GM12878 (cell line): ENCODE data around the gene TMC2. TPM values are rescaled to one million over a fixed set of nuclear protein-coding genes. Genes with fewer than 3 reads are reported as not detected.

Experiments used
- ATAC-seq: fragments of 200-7000 bp; cut with Tn5 transposase; 3 replicates; pipeline ENCODE4 v1.9.1; 2020; ENCODE audit warnings: mild to moderate bottlenecking, moderate library complexity
- BruUV-seq: library from RNA; stranded (reverse); fragments of 400-500 nt; replicated peaks from 2 replicates; lab custom pipeline; 2021; lab: Mats Ljungman, UMichigan
- CTCF ChIA-PET: fragments of 300-600 bp; sonication (Branson Sonifier 250); formaldehyde crosslinking; extraction: SDS; loops from one replicate; lab custom pipeline; 2021; ENCODE audit warnings: inconsistent platforms; lab: Yijun Ruan, JAX
- POLR2A ChIA-PET: fragments of 350-600 bp; formaldehyde crosslinking; extraction: SDS; loops from one replicate; lab custom pipeline; 2021; ENCODE audit warnings: inconsistent platforms; lab: Charles Lee
- RAD21 ChIA-PET: fragments of 300-600 bp; sonication (Branson Sonifier 250); formaldehyde crosslinking; loops from one replicate; lab custom pipeline; 2023; ENCODE audit warnings: antibody characterized with exemption; ENCODE audit not compliant: unreplicated experiment; lab: Charles Lee
- SMC1A ChIA-PET: fragments of 300-600 bp; sonication (Branson Sonifier 250); formaldehyde crosslinking; loops from one replicate; lab custom pipeline; 2023; ENCODE audit not compliant: unreplicated experiment, uncharacterized antibody; lab: Charles Lee
- DNase-seq: peaks from one replicate; pipeline ENCODE4 v3.0.0-alpha.2; 2011; ENCODE audit warnings: low read depth, low spot score
- FAIRE-seq: peaks from 3 replicates; lab custom pipeline; 2011; peaks lifted over from hg19 to GRCh38; lab: Jason Lieb, UNC
- H2AFZ ChIP-seq: 2 replicates; pipeline ENCODE4 v1.6.0; 2011; ENCODE audit warnings: low read depth, low read length, control low read depth; ENCODE audit not compliant: control insufficient read depth
- H3K27ac ChIP-seq: 2 replicates; pipeline ENCODE4 v1.5.1; 2011; ENCODE audit warnings: control low read depth; ENCODE audit not compliant: control insufficient read depth, insufficient read depth
- H3K27me3 ChIP-seq, 2 experiments: replicated peaks in 1 of 2; 2 replicates each; pipeline versions ENCODE4 v1.6.0 to v1.6.1; 2011; ENCODE audit warnings: low read length in 1 of 2; ENCODE audit not compliant: control insufficient read depth in 2 of 2, insufficient read depth in 2 of 2
- H3K36me3 ChIP-seq, 2 experiments: 2 replicates each; pipeline ENCODE4 v1.5.1; 2011; ENCODE audit warnings: low read length in 1 of 2; ENCODE audit not compliant: control insufficient read depth in 2 of 2, insufficient read depth in 2 of 2
- H3K4me1 ChIP-seq: 2 replicates; pipeline ENCODE4 v1.6.1; 2011; ENCODE audit warnings: mild to moderate bottlenecking, low read length, moderate library complexity, mixed read lengths; ENCODE audit not compliant: control insufficient read depth, insufficient read depth
- H3K4me2 ChIP-seq: 2 replicates; pipeline ENCODE4 v1.6.0; 2011; ENCODE audit warnings: control low read depth; ENCODE audit not compliant: control insufficient read depth, insufficient read depth
- H3K4me3 ChIP-seq: fragments of 200-600 bp; sonication (generic); 2 replicates; pipeline ENCODE4 v1.5.1; 2016
- H3K79me2 ChIP-seq: 2 replicates; pipeline ENCODE4 v1.6.0; 2011; ENCODE audit warnings: low read length; ENCODE audit not compliant: control insufficient read depth, insufficient read depth
- H3K9ac ChIP-seq: 2 replicates; pipeline ENCODE4 v1.8.0; 2011; ENCODE audit warnings: low read length, control low read depth, mixed read lengths; ENCODE audit not compliant: control insufficient read depth, insufficient read depth
- H3K9me3 ChIP-seq: replicated peaks from 3 replicates; pipeline ENCODE4 v1.5.1; 2011; ENCODE audit warnings: mild to moderate bottlenecking, low read length; ENCODE audit not compliant: control insufficient read depth, insufficient read depth
- H4K20me1 ChIP-seq: 2 replicates; pipeline ENCODE4 v1.6.0; 2011; ENCODE audit not compliant: control insufficient read depth, insufficient read depth
- BCL3 ChIP-seq: IDR thresholded peaks from 2 replicates; pipeline ENCODE4 v1.6.1; 2011; ENCODE audit warnings: borderline replicate concordance, low read depth, mild to moderate bottlenecking, moderate library complexity, low read length; ENCODE audit not compliant: insufficient read depth, poor library complexity, severe bottlenecking
- CTCF ChIP-seq, 3 experiments: IDR thresholded peaks in 2 of 3; conservative IDR thresholded peaks in 1 of 3; 2 replicates each; pipeline ENCODE4 v1.5.1; 2011; ENCODE audit warnings: low read depth in 3 of 3, low read length in 3 of 3, mild to moderate bottlenecking in 3 of 3, control low read depth in 2 of 3, moderate library complexity in 2 of 3, inconsistent platforms in 1 of 3, mixed read lengths in 1 of 3; ENCODE audit not compliant: control insufficient read depth in 2 of 3, insufficient read depth in 1 of 3; ENCODE audit errors: extremely low read depth in 1 of 3
- IRF4 ChIP-seq: IDR thresholded peaks from 2 replicates; pipeline ENCODE4 v1.6.1; 2011; ENCODE audit warnings: low read depth, low read length
- MYC ChIP-seq: IDR thresholded peaks from 2 replicates; pipeline ENCODE4 v1.6.1; 2011; ENCODE audit warnings: mild to moderate bottlenecking, low read length, moderate library complexity, inconsistent platforms; ENCODE audit not compliant: insufficient read depth, insufficient replicate concordance, insufficient read length, severe bottlenecking
- NFYA ChIP-seq: IDR thresholded peaks from 2 replicates; pipeline ENCODE4 v1.6.1; 2011; ENCODE audit warnings: low read depth, mild to moderate bottlenecking, low read length, improper control_type of control experiment, borderline replicate concordance
- PKNOX1 ChIP-seq: fragments of 450-650 bp; IDR thresholded peaks from 2 replicates; pipeline ENCODE4 v1.6.1; 2016; ENCODE audit warnings: mild to moderate bottlenecking
- POLR2AphosphoS2 ChIP-seq: IDR thresholded peaks from 2 replicates; pipeline ENCODE4 v1.6.1; 2011; ENCODE audit warnings: low read depth, mild to moderate bottlenecking, low read length, improper control_type of control experiment, moderate library complexity
- POLR2AphosphoS5 ChIP-seq: IDR thresholded peaks from 2 replicates; pipeline ENCODE4 v1.6.1; 2011; ENCODE audit warnings: mild to moderate bottlenecking, low read length, inconsistent platforms
- RAD21 ChIP-seq: IDR thresholded peaks from 2 replicates; pipeline ENCODE4 v1.6.1; 2011; ENCODE audit warnings: mild to moderate bottlenecking, low read depth, low read length, moderate library complexity; ENCODE audit not compliant: insufficient read depth
- REST ChIP-seq: IDR thresholded peaks from 2 replicates; pipeline ENCODE4 v1.6.1; 2012; ENCODE audit warnings: mild to moderate bottlenecking, low read depth, low read length
- SMAD5 ChIP-seq: IDR thresholded peaks from 2 replicates; pipeline ENCODE4 v1.6.1; 2016; ENCODE audit warnings: antibody characterized with exemption, low read depth
- SMC3 ChIP-seq: IDR thresholded peaks from 2 replicates; pipeline ENCODE4 v1.6.1; 2011; ENCODE audit warnings: low read length, improper control_type of control experiment, borderline replicate concordance
- SPI1 ChIP-seq: IDR thresholded peaks from 2 replicates; pipeline ENCODE4 v1.6.1; 2011; ENCODE audit warnings: low read depth, mild to moderate bottlenecking, low read length, moderate library complexity, borderline replicate concordance; ENCODE audit not compliant: insufficient read depth
- SREBF2 ChIP-seq: IDR thresholded peaks from 2 replicates; pipeline ENCODE4 v1.6.1; 2012; ENCODE audit warnings: mild to moderate bottlenecking, low read length
- ZNF274 ChIP-seq: IDR thresholded peaks from one replicate; pipeline ENCODE4 v1.8.0; 2011; ENCODE audit not compliant: insufficient read length, insufficient read depth
- WGBS: methylation state at CpG from one replicate; pipeline ENCODE4 v1.1.6; 2016; ENCODE audit warnings: low lambda C conversion rate; ENCODE audit not compliant: insufficient replicate concordance, insufficient coverage; ENCODE audit errors: missing lambda C conversion rate; 5-methylcytosine and 5-hydroxymethylcytosine counted together
- in situ Hi-C: fragments of 300-500 bp; cut with MboI; formaldehyde crosslinking; loops from 9 replicates; pipeline ENCODE4 v1.14.3; 2018; ENCODE audit warnings: mixed read lengths
- intact Hi-C: fragments of 100-400 bp; cut with micrococcal nuclease; formaldehyde crosslinking; loops from one replicate; pipeline ENCODE4 v1.14.2; 2022; ENCODE audit not compliant: unreplicated experiment
- polyA plus RNA-seq, 11 experiments: library from polyadenylated mRNA; depleted of rRNA in 4 of 11; unstranded in 6 of 11; stranded (reverse) in 5 of 11; fragments of >200 nt; fragmentation: Nextera tagmentation in 4 of 11; fragmentation: Illumina TruSeq in 1 of 11; extraction: Ambion mirVana in 4 of 11; extraction: Trizol in 1 of 11; gene quantifications; 1 replicate in 1 of 11; 2 replicates in 10 of 11; pipeline versions ENCODE4 v1.2.1 to v1.2.3, GENCODE V29; 2011 to 2016; ENCODE audit warnings: inconsistent platforms in 2 of 11, missing spikeins in 2 of 11, low read depth in 1 of 11
- total RNA-seq, 4 experiments: library from RNA; depleted of rRNA in 3 of 4; stranded (reverse); fragments of >200 nt in 3 of 4; fragmentation: Illumina TruSeq in 1 of 4; extraction: Trizol in 1 of 4; gene quantifications; 2 replicates each; pipeline versions ENCODE4 v1.2.1 to v1.2.3, GENCODE V29; 2013 to 2021

TMC2 gene
- total and polyA plus RNA-seq, 10 of the 15 experiments (the other 5 are each of a cell fraction or from before 2014, with no cell fraction given), result 0.08 TPM; not detected in 9

- 26% methylated on average over 18 of the region's 18 CpGs for WGBS
- in situ Hi-C loops, result no loop called here
- BruUV-seq, result no TSS peak
- no peak for TF ChIP-seq IRF4
- TF ChIP-seq CTCF (IDR thresholded peaks at IDR 0.05 in 2 of 3, conservative IDR thresholded peaks at IDR 0.05 in 1 of 3; ENCODE audit: control insufficient read depth in 2 of 3, extremely low read depth in 1 of 3, insufficient read depth in 1 of 3, low read depth in 3 of 3, low read length in 3 of 3), result peak; percentile 57 to 62 (median 57)
- no peak for TF ChIP-seq NFYA
- TF ChIP-seq MYC, result no peak
- TF ChIP-seq SPI1, result peak; percentile 49; the same call in 1 of the 2 replicates
- no peak for TF ChIP-seq POLR2AphosphoS2
- TF ChIP-seq REST, result no peak
- TF ChIP-seq BCL3, result no peak
- peak; percentile 29; the same call in 1 of the 2 replicates for TF ChIP-seq SMC3
- no peak for TF ChIP-seq ZNF274
- TF ChIP-seq SREBF2, result no peak
- TF ChIP-seq SMAD5, result no peak
- TF ChIP-seq RAD21, result peak; percentile 69
- TF ChIP-seq POLR2AphosphoS5, result no peak
- no peak for TF ChIP-seq PKNOX1
These were observed 151.7 kb downstream of the TMC2 start for GRCh38 chr20:2688041-2688591.

More at GRCh38 chr20:2688041-2688591, 151.7 kb downstream of the TMC2 start:
- no peak overlapping the region for H3K4me3 ChIP-seq
- H3K4me2 ChIP-seq, result no peak overlapping the region
- H3K9ac ChIP-seq, result no peak overlapping the region
- peak; percentile 75 for ATAC-seq
- RAD21 ChIA-PET, result interaction anchor here (1.0 kb wide), 1 partner anchor 164 kb away, joined by 3 read pairs; no protein-coding TSS in a partner anchor
- H3K4me1 ChIP-seq, result no peaks in the 10 kb centered on the region
- no peak overlapping the region for H3K27ac ChIP-seq
- SMC1A ChIA-PET, result no interaction called here
- DNase-seq, result no peak
- H2AFZ ChIP-seq, result peak overlapping the region; percentile 43; the same call in 1 of the 2 replicates
- H3K27me3 ChIP-seq, result peaks cover 7 to 10% of the 10 kb centered on the region in 2 experiments
- H3K9me3 ChIP-seq, result no peaks in the 10 kb centered on the region
- H3K79me2 ChIP-seq, result no peaks in the 10 kb centered on the region
- POLR2A ChIA-PET, result no interaction called here
- no peaks in the 10 kb centered on the region for H4K20me1 ChIP-seq
- CTCF ChIA-PET, result interaction anchor here (1.0 to 2.4 kb wide), 3 partner anchors 55 to 365 kb away, joined by 4 to 11 read pairs (median 4); no protein-coding TSS in a partner anchor
- intact Hi-C loops, result loop anchor here (10.0 kb wide), 1 partner anchor 57 kb away; no protein-coding TSS in a partner anchor
- H3K36me3 ChIP-seq, result no peaks in the 10 kb centered on the region
- no peak for FAIRE-seq
